ENCODE results near the gene C16orf78. TPM values are rescaled to one million over a fixed set of nuclear protein-coding genes. Genes with fewer than 3 reads are reported as not detected.

The C16orf78 gene
- polyA plus RNA-seq, 4 donors = not detected

DNA sequence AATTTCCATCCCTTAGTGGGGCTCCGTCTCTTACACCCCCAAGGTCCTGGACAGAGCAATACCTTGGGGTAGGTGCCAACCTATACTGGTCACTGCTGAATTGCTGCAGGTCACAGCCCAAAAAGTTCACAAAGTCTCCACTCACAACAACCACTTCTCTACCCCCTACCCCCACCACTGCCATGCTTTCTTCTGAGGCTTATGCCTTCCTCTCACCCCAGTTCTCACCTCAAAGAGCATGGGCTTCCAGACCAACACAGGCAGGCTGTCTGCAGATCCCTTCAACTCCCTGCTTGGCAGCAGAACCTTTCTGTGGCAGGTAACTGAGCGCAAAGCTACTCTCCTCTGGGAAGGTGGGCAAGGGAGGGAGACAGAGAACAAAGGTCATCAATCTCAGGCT lies 35.5 kb downstream of the C16orf78 start:
- WGBS, 3 donors = 89 to 100% (median 93%) methylated on average over 2 of the region's 2 CpGs
- Histone ChIP-seq H3K4me1 (ENCODE audit: control insufficient read depth in 3 of 3, insufficient read depth in 2 of 3, low read depth in 1 of 3, low read length in 2 of 3) (no peaks in the 10 kb centered on the region), H3K27me3 (ENCODE audit: control insufficient read depth in 3 of 3, insufficient read depth in 3 of 3, low read length in 3 of 3) (no peaks in the 10 kb centered on the region), H3K36me3 (ENCODE audit: control insufficient read depth in 3 of 3, insufficient read depth in 2 of 3, low read depth in 1 of 3, low read length in 3 of 3) (no peaks in the 10 kb centered on the region), H3K4me3 (ENCODE audit: low read depth in 1 of 3, low read length in 3 of 3) (no peak overlapping the region), H3K9me3 (ENCODE audit: control insufficient read depth in 2 of 2, insufficient read depth in 1 of 2, low read depth in 1 of 2, low read length in 1 of 2) (peaks cover 0 to 4% of the 10 kb centered on the region in 2 donors), H3K27ac (ENCODE audit: low read depth in 1 of 3, low read length in 2 of 3) (no peak overlapping the region)
- FAIRE-seq = no peak
- DNase-seq = no peak

- Histone ChIP-seq H3K27me3 (ENCODE audit: control insufficient read depth in 3 of 3, insufficient read depth in 3 of 3, low read length in 3 of 3) (no peaks in the 10 kb centered on the region), H3K4me3 (ENCODE audit: low read depth in 1 of 3, low read length in 3 of 3) (no peak overlapping the region), H3K9me3 (ENCODE audit: control insufficient read depth in 2 of 2, insufficient read depth in 1 of 2, low read depth in 1 of 2, low read length in 1 of 2) (no peaks in the 10 kb centered on the region), H3K36me3 (ENCODE audit: control insufficient read depth in 3 of 3, insufficient read depth in 2 of 3, low read depth in 1 of 3, low read length in 3 of 3) (no peaks in the 10 kb centered on the region), H3K27ac (ENCODE audit: low read depth in 1 of 3, low read length in 2 of 3) (no peak overlapping the region), H3K4me1 (ENCODE audit: control insufficient read depth in 3 of 3, insufficient read depth in 2 of 3, low read depth in 1 of 3, low read length in 2 of 3) (no peaks in the 10 kb centered on the region)
- no peak for FAIRE-seq
- WGBS, 3 donors = 80 to 89% (median 89%) methylated on average over 3 of the region's 3 CpGs
- no peak for DNase-seq
Measured at GRCh38 chr16:49410226-49410625, 36.6 kb downstream of the C16orf78 start.

- Histone ChIP-seq H3K4me1 (ENCODE audit: control insufficient read depth in 3 of 3, insufficient read depth in 2 of 3, low read depth in 1 of 3, low read length in 2 of 3) (no peaks in the 10 kb centered on the region), H3K36me3 (ENCODE audit: control insufficient read depth in 3 of 3, insufficient read depth in 2 of 3, low read depth in 1 of 3, low read length in 3 of 3) (no peaks in the 10 kb centered on the region), H3K27me3 (ENCODE audit: control insufficient read depth in 3 of 3, insufficient read depth in 3 of 3, low read length in 3 of 3) (no peaks in the 10 kb centered on the region), H3K27ac (ENCODE audit: low read depth in 1 of 3, low read length in 2 of 3) (no peak overlapping the region), H3K4me3 (ENCODE audit: low read depth in 1 of 3, low read length in 3 of 3) (no peak overlapping the region), H3K9me3 (ENCODE audit: control insufficient read depth in 2 of 2, insufficient read depth in 1 of 2, low read depth in 1 of 2, low read length in 1 of 2) (no peaks in the 10 kb centered on the region)
- WGBS, 3 donors = 70 to 78% (median 71%) methylated on average over 11 of the region's 11 CpGs
- FAIRE-seq (no peak), DNase-seq (no peak)
Measured at GRCh38 chr16:49411121-49411970, 37.7 kb downstream of the C16orf78 start.

- WGBS, 3 donors = 87 to 91% (median 89%) methylated on average over 15 of the region's 15 CpGs
- Histone ChIP-seq H3K27ac (ENCODE audit: low read depth in 1 of 3, low read length in 2 of 3) (no peak overlapping the region), H3K4me1 (ENCODE audit: control insufficient read depth in 3 of 3, insufficient read depth in 2 of 3, low read depth in 1 of 3, low read length in 2 of 3) (no peaks in the 10 kb centered on the region), H3K36me3 (ENCODE audit: control insufficient read depth in 3 of 3, insufficient read depth in 2 of 3, low read depth in 1 of 3, low read length in 3 of 3) (no peaks in the 10 kb centered on the region), H3K27me3 (ENCODE audit: control insufficient read depth in 3 of 3, insufficient read depth in 3 of 3, low read length in 3 of 3) (peaks cover 0 to 3% (median 0%) of the 10 kb centered on the region in 3 donors), H3K9me3 (ENCODE audit: control insufficient read depth in 2 of 2, insufficient read depth in 1 of 2, low read depth in 1 of 2, low read length in 1 of 2) (no peaks in the 10 kb centered on the region), H3K4me3 (ENCODE audit: low read depth in 1 of 3, low read length in 3 of 3) (no peak overlapping the region)
- FAIRE-seq = no peak
- DNase-seq = no peak
Measured at GRCh38 chr16:49414671-49415070, 41.1 kb downstream of the C16orf78 start.

DNA sequence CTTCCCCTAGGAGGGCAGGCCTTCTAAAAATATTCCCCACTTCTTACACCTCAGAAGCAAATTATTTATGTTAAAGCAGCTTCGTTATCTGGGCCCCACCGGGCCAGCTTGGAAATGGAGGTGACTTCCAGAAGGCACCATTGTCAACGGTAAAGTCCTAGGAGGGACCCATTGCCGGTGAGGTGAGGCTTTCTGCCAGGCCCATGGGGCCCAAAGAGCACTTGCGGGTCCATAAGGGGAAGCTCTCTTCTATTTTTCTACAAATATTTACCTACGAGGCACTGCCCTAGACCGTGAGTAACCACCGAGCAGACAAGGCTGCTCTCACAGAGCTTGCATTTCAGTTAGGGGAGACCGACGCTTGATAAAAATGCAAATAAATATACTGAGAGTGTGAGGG lies 41.5 kb downstream of the C16orf78 start:
- DNase-seq = no peak
- Histone ChIP-seq H3K9me3 (ENCODE audit: control insufficient read depth in 2 of 2, insufficient read depth in 1 of 2, low read depth in 1 of 2, low read length in 1 of 2) (no peaks in the 10 kb centered on the region), H3K27ac (ENCODE audit: low read depth in 1 of 3, low read length in 2 of 3) (no peak overlapping the region), H3K4me1 (ENCODE audit: control insufficient read depth in 3 of 3, insufficient read depth in 2 of 3, low read depth in 1 of 3, low read length in 2 of 3) (no peaks in the 10 kb centered on the region), H3K4me3 (ENCODE audit: low read depth in 1 of 3, low read length in 3 of 3) (no peak overlapping the region), H3K27me3 (ENCODE audit: control insufficient read depth in 3 of 3, insufficient read depth in 3 of 3, low read length in 3 of 3) (peaks cover 0 to 3% (median 0%) of the 10 kb centered on the region in 3 donors), H3K36me3 (ENCODE audit: control insufficient read depth in 3 of 3, insufficient read depth in 2 of 3, low read depth in 1 of 3, low read length in 3 of 3) (no peaks in the 10 kb centered on the region)
- FAIRE-seq = no peak
- WGBS, 3 donors = 76 to 88% (median 78%) methylated on average over 10 of the region's 10 CpGs

GRCh38 chr16:49416001-49416675 lies 42.5 kb downstream of the C16orf78 start:
- Histone ChIP-seq H3K4me3 (ENCODE audit: low read depth in 1 of 3, low read length in 3 of 3) (no peak overlapping the region), H3K9me3 (ENCODE audit: control insufficient read depth in 2 of 2, insufficient read depth in 1 of 2, low read depth in 1 of 2, low read length in 1 of 2) (no peaks in the 10 kb centered on the region), H3K27ac (ENCODE audit: low read depth in 1 of 3, low read length in 2 of 3) (no peak overlapping the region), H3K36me3 (ENCODE audit: control insufficient read depth in 3 of 3, insufficient read depth in 2 of 3, low read depth in 1 of 3, low read length in 3 of 3) (no peaks in the 10 kb centered on the region), H3K4me1 (ENCODE audit: control insufficient read depth in 3 of 3, insufficient read depth in 2 of 3, low read depth in 1 of 3, low read length in 2 of 3) (no peaks in the 10 kb centered on the region), H3K27me3 (ENCODE audit: control insufficient read depth in 3 of 3, insufficient read depth in 3 of 3, low read length in 3 of 3) (peaks cover 0 to 3% (median 0%) of the 10 kb centered on the region in 3 donors)
- no peak for DNase-seq
- WGBS, 3 donors = 70 to 83% (median 77%) methylated on average over 15 of the region's 15 CpGs
- FAIRE-seq = no peak

DNA sequence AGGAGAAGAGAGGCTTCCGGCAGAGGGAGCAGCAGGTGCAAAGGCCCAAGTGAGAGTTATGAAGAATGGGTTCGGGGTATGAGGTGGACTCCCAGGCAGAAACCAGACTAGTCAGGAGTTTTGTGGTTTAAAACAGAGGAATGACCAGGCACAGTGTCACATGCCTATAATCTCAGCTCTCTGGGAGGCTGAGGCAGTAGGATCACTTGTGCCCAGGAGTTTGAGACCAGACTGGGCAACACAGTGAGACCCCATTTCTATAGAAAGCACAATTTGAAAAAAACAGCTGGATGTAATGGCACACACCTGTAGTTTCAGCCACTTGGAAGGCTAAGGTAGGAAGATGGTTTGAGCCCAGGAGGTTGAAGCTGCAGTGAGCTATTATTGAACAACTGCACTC lies 43.8 kb downstream of the C16orf78 start:
- Histone ChIP-seq H3K4me1 (ENCODE audit: control insufficient read depth in 3 of 3, insufficient read depth in 2 of 3, low read depth in 1 of 3, low read length in 2 of 3) (no peaks in the 10 kb centered on the region), H3K27me3 (ENCODE audit: control insufficient read depth in 3 of 3, insufficient read depth in 3 of 3, low read length in 3 of 3) (peaks cover 0 to 3% (median 0%) of the 10 kb centered on the region in 3 donors), H3K9me3 (ENCODE audit: control insufficient read depth in 2 of 2, insufficient read depth in 1 of 2, low read depth in 1 of 2, low read length in 1 of 2) (no peaks in the 10 kb centered on the region), H3K36me3 (ENCODE audit: control insufficient read depth in 3 of 3, insufficient read depth in 2 of 3, low read depth in 1 of 3, low read length in 3 of 3) (no peaks in the 10 kb centered on the region), H3K27ac (ENCODE audit: low read depth in 1 of 3, low read length in 2 of 3) (no peak overlapping the region), H3K4me3 (ENCODE audit: low read depth in 1 of 3, low read length in 3 of 3) (no peak overlapping the region)
- DNase-seq (no peak), FAIRE-seq (no peak)
- WGBS, 3 donors = 86 to 100% (median 93%) methylated on average over 2 of the region's 2 CpGs

GRCh38 chr16:49419006-49419405 lies 45.4 kb downstream of the C16orf78 start:
- Histone ChIP-seq H3K4me3 (ENCODE audit: low read depth in 1 of 3, low read length in 3 of 3) (no peak overlapping the region), H3K4me1 (ENCODE audit: control insufficient read depth in 3 of 3, insufficient read depth in 2 of 3, low read depth in 1 of 3, low read length in 2 of 3) (no peaks in the 10 kb centered on the region), H3K36me3 (ENCODE audit: control insufficient read depth in 3 of 3, insufficient read depth in 2 of 3, low read depth in 1 of 3, low read length in 3 of 3) (no peaks in the 10 kb centered on the region), H3K9me3 (ENCODE audit: control insufficient read depth in 2 of 2, insufficient read depth in 1 of 2, low read depth in 1 of 2, low read length in 1 of 2) (no peaks in the 10 kb centered on the region), H3K27me3 (ENCODE audit: control insufficient read depth in 3 of 3, insufficient read depth in 3 of 3, low read length in 3 of 3) (peaks cover 0 to 3% (median 0%) of the 10 kb centered on the region in 3 donors), H3K27ac (ENCODE audit: low read depth in 1 of 3, low read length in 2 of 3) (no peak overlapping the region)
- 64 to 79% (median 70%) methylated on average over 13 of the region's 13 CpGs for WGBS, 3 donors
- no peak for FAIRE-seq
- no peak for DNase-seq
